Endothelial cell of umbilical vein (primary cell): ENCODE data around the gene COL26A1. TPM values are rescaled to one million over a fixed set of nuclear protein-coding genes. Genes with fewer than 3 reads are reported as not detected.
"Not testable (repeated sequence)": the region's sequence is repeated elsewhere in the genome, so short reads cannot be mapped to it uniquely, and the experiment has no call there.

Source experiments
- BruUV-seq: library from RNA; stranded (reverse); fragments of 400-500 nt; replicated peaks from 2 replicates; lab custom pipeline; 2021; lab: Mats Ljungman, UMichigan
- CTCF ChIA-PET: fragments of 300-600, 350-600 bp; sonication (Branson Sonifier 250); formaldehyde crosslinking; loops from one replicate; lab custom pipeline; 2021; ENCODE audit warnings: antibody characterized with exemption, inconsistent platforms; lab: Charles Lee
- POLR2A ChIA-PET: fragments of 300-600, 350-600 bp; sonication (Branson Sonifier 250); formaldehyde crosslinking; loops from one replicate; lab custom pipeline; 2021; ENCODE audit warnings: antibody characterized with exemption, inconsistent platforms; lab: Charles Lee
- DNase-seq: peaks from one replicate; pipeline ENCODE4 v3.0.0-alpha.2; 2011; ENCODE audit warnings: low read depth, low spot score
- FAIRE-seq: peaks from 2 replicates; lab custom pipeline; 2011; peaks lifted over from hg19 to GRCh38; lab: Jason Lieb, UNC
- H2AFZ ChIP-seq: 2 replicates; pipeline ENCODE4 v1.6.0; 2012; ENCODE audit warnings: low read depth, low read length, control low read depth, inconsistent platforms
- H3K27ac ChIP-seq: 2 replicates; pipeline ENCODE4 v1.5.1; 2011; ENCODE audit warnings: low read depth, mild to moderate bottlenecking, control low read depth, low read length, moderate library complexity; ENCODE audit not compliant: insufficient read depth
- H3K27me3 ChIP-seq, 2 experiments: 2 replicates each; pipeline versions ENCODE4 v1.6.0 to v1.6.1; 2011; ENCODE audit warnings: low read length in 2 of 2, mixed read lengths in 1 of 2; ENCODE audit not compliant: control insufficient read depth in 2 of 2, insufficient read depth in 2 of 2
- H3K36me3 ChIP-seq, 2 experiments: 2 replicates in 1 of 2; 3 replicates in 1 of 2; pipeline ENCODE4 v1.5.1; 2011; ENCODE audit warnings: low read length in 2 of 2, mild to moderate bottlenecking in 1 of 2, moderate library complexity in 1 of 2; ENCODE audit not compliant: control insufficient read depth in 2 of 2, insufficient read depth in 2 of 2; ENCODE audit errors: extremely low read depth in 1 of 2
- H3K4me1 ChIP-seq: 3 replicates; pipeline ENCODE4 v1.5.1; 2011; ENCODE audit warnings: mild to moderate bottlenecking, low read length; ENCODE audit not compliant: control insufficient read depth, insufficient read depth; ENCODE audit errors: extremely low read depth
- H3K4me2 ChIP-seq: 2 replicates; pipeline ENCODE4 v1.6.1; 2011; ENCODE audit warnings: low read length, control low read depth, mixed read lengths; ENCODE audit not compliant: insufficient read depth
- H3K4me3 ChIP-seq, 3 experiments: fragments of 200-600 bp in 1 of 3; sonication (generic), shearing (Covaris generic) in 1 of 3; replicated peaks in 1 of 3; 2 replicates each; pipeline ENCODE4 v1.5.1; 2011 to 2016; ENCODE audit warnings: control low read depth in 3 of 3, low read length in 3 of 3, mild to moderate bottlenecking in 2 of 3, inconsistent platforms in 1 of 3, low read depth in 1 of 3, moderate library complexity in 1 of 3; ENCODE audit not compliant: insufficient read depth in 1 of 3
- H3K79me2 ChIP-seq: 2 replicates; pipeline ENCODE4 v1.6.0; 2012; ENCODE audit warnings: low read length, inconsistent platforms; ENCODE audit not compliant: control insufficient read depth, insufficient read depth
- H3K9ac ChIP-seq: replicated peaks from 2 replicates; pipeline ENCODE3; 2011; ENCODE audit warnings: low read length, control low read depth; ENCODE audit not compliant: insufficient read depth; ENCODE audit errors: extremely low read depth
- H3K9me1 ChIP-seq: replicated peaks from 3 replicates; pipeline ENCODE4 v1.6.0; 2011; ENCODE audit warnings: mild to moderate bottlenecking, low read length; ENCODE audit not compliant: control insufficient read depth, insufficient read depth; ENCODE audit errors: extremely low read depth
- H3K9me3 ChIP-seq: replicated peaks from 2 replicates; pipeline ENCODE4 v1.5.1; 2012; ENCODE audit warnings: low read length, inconsistent platforms; ENCODE audit not compliant: control insufficient read depth, insufficient read depth
- H4K20me1 ChIP-seq: replicated peaks from 2 replicates; pipeline ENCODE3; 2011; ENCODE audit warnings: mild to moderate bottlenecking, low read length; ENCODE audit not compliant: control insufficient read depth, insufficient read depth; ENCODE audit errors: extremely low read depth
- MAX ChIP-seq: IDR thresholded peaks from 2 replicates; pipeline ENCODE4 v1.6.1; 2011; ENCODE audit not compliant: insufficient read depth, insufficient read length
- dilution Hi-C: fragments of 300-500 bp; cut with MboI; formaldehyde crosslinking; loops from one replicate; pipeline ENCODE4 v1.15.0; 2019; ENCODE audit warnings: low sequenced_read_pairs; ENCODE audit not compliant: extremely low pct_ligation_motif_present
- intact Hi-C: fragments of 100-400 bp; cut with micrococcal nuclease; formaldehyde crosslinking; loops from one replicate; pipeline ENCODE4 v1.10.0; 2022
- polyA plus RNA-seq, 4 experiments: library from polyadenylated mRNA; depleted of rRNA in 3 of 4; stranded (reverse) in 3 of 4; unstranded in 1 of 4; fragments of >200 nt; gene quantifications; 2 replicates each; pipeline versions ENCODE4 v1.2.1 to v1.2.3, GENCODE V29; 2011 to 2012; ENCODE audit warnings: missing spikeins in 1 of 4
- total RNA-seq: library from RNA; stranded (reverse); gene quantifications from 2 replicates; pipeline ENCODE4 v1.2.3, GENCODE V29; 2021

COL26A1 gene
- total and polyA plus RNA-seq, 2 donors (not counting 3 experiments of a cell fraction or from before 2014, with no cell fraction given): not detected

GRCh38 chr7:101502466-101503098 is 139.9 kb downstream of the COL26A1 start:
- intact Hi-C loops (no loop called here), dilution Hi-C loops (no loop called here)
- H3K4me2 ChIP-seq: no peak overlapping the region
- no peaks in the 10 kb centered on the region for H3K9me1 ChIP-seq
- H3K27me3 ChIP-seq: peaks cover 0 to 1% of the 10 kb centered on the region in 2 experiments
- H3K9ac ChIP-seq: no peak overlapping the region
- no peaks in the 10 kb centered on the region for H4K20me1 ChIP-seq
- POLR2A ChIA-PET: no interaction called here
- FAIRE-seq (no peak), DNase-seq (no peak)
- H3K4me3 ChIP-seq: no peak overlapping the region
- H2AFZ ChIP-seq: no peak overlapping the region
- no peak overlapping the region for H3K27ac ChIP-seq
- H3K9me3 ChIP-seq: no peaks in the 10 kb centered on the region
- BruUV-seq: no TSS peak
- TF ChIP-seq MAX: no peak
- no peaks in the 10 kb centered on the region for H3K4me1 ChIP-seq
- CTCF ChIA-PET: interaction anchor here (0.8 kb wide), 1 partner anchor 10 kb away, joined by 4 read pairs; no protein-coding TSS in a partner anchor
- H3K36me3 ChIP-seq: no peaks in the 10 kb centered on the region
- no peaks in the 10 kb centered on the region for H3K79me2 ChIP-seq

- H3K27me3 ChIP-seq, dilution Hi-C loops, H3K27ac ChIP-seq, H3K9me3 ChIP-seq, FAIRE-seq, H3K4me1 ChIP-seq, H4K20me1 ChIP-seq, H3K4me2 ChIP-seq, DNase-seq, H3K4me3 ChIP-seq, intact Hi-C loops, H3K9ac ChIP-seq, H3K79me2 ChIP-seq, H2AFZ ChIP-seq, H3K36me3 ChIP-seq, POLR2A ChIA-PET, H3K9me1 ChIP-seq, BruUV-seq: not testable (repeated sequence)
- CTCF ChIA-PET: interaction anchor here (1.3 to 3.2 kb wide), 2 partner anchors 9 to 142 kb away, joined by 3 to 12 read pairs; partner anchors contain the start of gene COL26A1
Observed at GRCh38 chr7:101505510-101505909, 142.8 kb downstream of the COL26A1 start.
